Ovary (tissue), 9 donors: ENCODE results near the gene TVP23A. TPM values are rescaled to one million over a fixed set of nuclear protein-coding genes. Genes with fewer than 3 reads are reported as not detected.

Experiments used
- DNase-seq, 5 donors: peaks; one replicate each; pipeline ENCODE4 v3.0.0-alpha.2; 2019 to 2020
- H3K27ac ChIP-seq, 2 donors: fragments of 200-600 bp; one replicate each; pipeline versions ENCODE4 v1.5.1 to v1.8.0; 2019 to 2022
- H3K27me3 ChIP-seq: fragments of 200-600 bp; one replicate; pipeline ENCODE4 v1.8.0; 2022
- H3K36me3 ChIP-seq: fragments of 200-600 bp; sonication (generic); one replicate; pipeline ENCODE4 v1.5.1; 2019
- H3K4me1 ChIP-seq: one replicate; pipeline ENCODE4 v1.8.1; 2013; ENCODE audit warnings: mild to moderate bottlenecking, moderate library complexity; ENCODE audit not compliant: insufficient read depth
- H3K4me3 ChIP-seq: fragments of 200-600 bp; sonication (generic); one replicate; pipeline ENCODE4 v1.5.1; 2017
- H3K9me3 ChIP-seq, 2 donors: fragments of 200-600 bp in 1 of 2; sonication (generic) in 1 of 2; one replicate each; pipeline versions ENCODE4 v1.5.1 to v1.8.1; 2013 to 2019; ENCODE audit warnings: mild to moderate bottlenecking in 1 of 2, moderate library complexity in 1 of 2
- EP300 ChIP-seq: sonication (generic); formaldehyde crosslinking; IDR thresholded peaks from one replicate; pipeline ENCODE4 v1.6.1; 2017; ENCODE audit warnings: antibody characterized with exemption
- POLR2A ChIP-seq: fragments of 450-650 bp; IDR thresholded peaks from one replicate; pipeline ENCODE4 v1.6.1; 2017; ENCODE audit warnings: antibody characterized with exemption, mild to moderate bottlenecking, moderate library complexity
- whole genome bisulfite sequencing, 3 donors: extraction: QIAGEN DNeasy Blood & Tissue Kit in 1 of 3; methylation state at CpG; one replicate each; pipeline versions ENCODE4 v1.1.5 to v1.1.7; 2013 to 2017; 5-methylcytosine and 5-hydroxymethylcytosine counted together
- intact Hi-C, 4 donors: fragments of 100-400 bp; cut with DNase I; formaldehyde crosslinking; loops; one replicate each; pipeline versions ENCODE4 v1.11.0 to v1.15.1; 2022 to 2023
- polyA plus RNA-seq, 2 donors: library from polyadenylated mRNA; stranded (reverse); fragments of 200-250 nt in 1 of 2; fragments of 350-450 nt in 1 of 2; fragmentation: Illumina TruSeq in 1 of 2; extraction: RNeasy Lipid Tissue Mini Kit (QIAGEN cat#74804) in 1 of 2; gene quantifications; one replicate each; pipeline ENCODE4 v1.2.3, GENCODE V29; 2013 to 2014
- total RNA-seq, 7 donors: library from RNA; depleted of rRNA in 2 of 7; stranded (reverse); fragments of >200 nt in 2 of 7; fragmentation: NEBNext Ultra II Directional in 3 of 7; extraction: Animal tissue kit (Norgen Biotek cat#: 25700) in 3 of 7; gene quantifications; one replicate each; pipeline versions ENCODE4 v1.1.0 to v1.2.4, GENCODE V29; 2016 to 2023
- TF ChIP-seq, protein P1 (sequence below), 3 donors: fragments of 450-650 bp in 2 of 3; fragments of 200-600 bp in 1 of 3; IDR thresholded peaks; one replicate each; pipeline versions ENCODE4 v1.5.1 to v1.8.0; 2016 to 2022; ENCODE audit warnings: antibody characterized with exemption in 3 of 3, mild to moderate bottlenecking in 1 of 3
- donor health status: DM: no; HTN: no; CAD: no; lungs with moderate emphysema.
- donor health status: DM: no; HTN: no; CAD: no.
- donor health status: Bipolar disorder and iron deficiency.
- donor health status: DM: yes; HTN: yes; CAD: no.
- donor health status: DM: no; HTN: no; CAD: no.
- donor health status: DM: yes; HTN: yes; CAD: no.

Gene TVP23A
- total and polyA plus RNA-seq, 9 donors = 3.2 to 17.1 (median 8.2) TPM

DNA sequence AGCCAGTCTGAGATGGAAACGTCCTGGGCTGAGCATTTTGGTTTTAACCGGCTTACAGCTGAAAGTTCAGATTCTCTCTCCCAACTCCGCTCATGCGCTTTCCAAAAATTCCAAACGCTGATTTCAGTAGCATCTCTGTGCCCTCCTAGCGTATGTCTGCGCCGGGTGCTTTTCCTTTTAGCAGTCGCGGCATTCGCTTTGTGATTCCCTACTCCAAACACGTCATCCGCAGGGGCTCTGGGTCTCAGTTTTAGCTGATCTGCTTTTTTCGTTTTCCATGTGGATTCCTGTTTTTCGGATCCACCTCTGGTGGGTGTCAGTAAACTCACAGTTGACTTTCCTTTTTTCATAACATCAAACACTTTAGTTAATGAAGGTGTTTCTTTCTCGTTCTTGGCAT lies 22.1 kb upstream of the TVP23A start:
- Histone ChIP-seq H3K36me3 (no peaks in the 10 kb centered on the region), H3K27me3 (no peaks in the 10 kb centered on the region), H3K4me3 (no peak overlapping the region), H3K27ac (no peak overlapping the region), H3K4me1 (no peaks in the 10 kb centered on the region), H3K9me3 (no peaks in the 10 kb centered on the region)
- TF ChIP-seq POLR2A (no peak), EP300 (no peak)
- TF ChIP-seq, protein P1, sequence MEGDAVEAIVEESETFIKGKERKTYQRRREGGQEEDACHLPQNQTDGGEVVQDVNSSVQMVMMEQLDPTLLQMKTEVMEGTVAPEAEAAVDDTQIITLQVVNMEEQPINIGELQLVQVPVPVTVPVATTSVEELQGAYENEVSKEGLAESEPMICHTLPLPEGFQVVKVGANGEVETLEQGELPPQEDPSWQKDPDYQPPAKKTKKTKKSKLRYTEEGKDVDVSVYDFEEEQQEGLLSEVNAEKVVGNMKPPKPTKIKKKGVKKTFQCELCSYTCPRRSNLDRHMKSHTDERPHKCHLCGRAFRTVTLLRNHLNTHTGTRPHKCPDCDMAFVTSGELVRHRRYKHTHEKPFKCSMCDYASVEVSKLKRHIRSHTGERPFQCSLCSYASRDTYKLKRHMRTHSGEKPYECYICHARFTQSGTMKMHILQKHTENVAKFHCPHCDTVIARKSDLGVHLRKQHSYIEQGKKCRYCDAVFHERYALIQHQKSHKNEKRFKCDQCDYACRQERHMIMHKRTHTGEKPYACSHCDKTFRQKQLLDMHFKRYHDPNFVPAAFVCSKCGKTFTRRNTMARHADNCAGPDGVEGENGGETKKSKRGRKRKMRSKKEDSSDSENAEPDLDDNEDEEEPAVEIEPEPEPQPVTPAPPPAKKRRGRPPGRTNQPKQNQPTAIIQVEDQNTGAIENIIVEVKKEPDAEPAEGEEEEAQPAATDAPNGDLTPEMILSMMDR (IDR thresholded peaks at IDR 0.05) = no peak
- WGBS, 3 donors = 41 to 60% (median 56%) methylated on average over 16 of the region's 16 CpGs
- intact Hi-C loops = no loop called here
- no peak for DNase-seq

DNA sequence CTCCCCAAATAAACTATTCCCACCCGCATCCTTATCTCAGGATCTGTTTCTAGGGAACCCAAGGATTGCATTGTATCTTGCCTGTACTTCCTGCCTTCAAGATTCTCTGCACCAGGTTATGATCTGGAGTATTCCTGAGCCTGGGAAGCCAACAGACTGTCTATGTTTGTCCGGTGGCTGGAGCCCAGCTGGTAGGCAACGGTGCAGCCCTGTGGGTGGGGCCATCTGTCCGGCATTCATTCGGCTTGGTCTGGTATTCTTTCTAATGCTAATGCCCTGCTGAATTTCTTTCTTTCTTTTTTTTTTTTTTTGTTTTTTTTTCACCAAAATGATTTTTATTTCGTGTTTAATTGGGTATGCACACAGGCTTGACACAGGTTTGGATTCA lies 20.7 kb upstream of the TVP23A start:
- DNase-seq = no peak
- intact Hi-C loops = loop anchor here in 1 of 4 donors (10.0 kb wide), 1 partner anchor 94 kb away; the partner anchor contains the start of gene NUBP1
- no peaks in the 10 kb centered on the region for H3K4me1 ChIP-seq
- H3K36me3 ChIP-seq = no peaks in the 10 kb centered on the region
- no peak for TF ChIP-seq EP300
- TF ChIP-seq POLR2A = no peak
- H3K9me3 ChIP-seq = no peaks in the 10 kb centered on the region
- no peak overlapping the region for H3K4me3 ChIP-seq
- no peaks in the 10 kb centered on the region for H3K27me3 ChIP-seq
- WGBS, 3 donors = 38 to 56% (median 40%) methylated on average over 6 of the region's 6 CpGs
- H3K27ac ChIP-seq = no peak overlapping the region

DNA sequence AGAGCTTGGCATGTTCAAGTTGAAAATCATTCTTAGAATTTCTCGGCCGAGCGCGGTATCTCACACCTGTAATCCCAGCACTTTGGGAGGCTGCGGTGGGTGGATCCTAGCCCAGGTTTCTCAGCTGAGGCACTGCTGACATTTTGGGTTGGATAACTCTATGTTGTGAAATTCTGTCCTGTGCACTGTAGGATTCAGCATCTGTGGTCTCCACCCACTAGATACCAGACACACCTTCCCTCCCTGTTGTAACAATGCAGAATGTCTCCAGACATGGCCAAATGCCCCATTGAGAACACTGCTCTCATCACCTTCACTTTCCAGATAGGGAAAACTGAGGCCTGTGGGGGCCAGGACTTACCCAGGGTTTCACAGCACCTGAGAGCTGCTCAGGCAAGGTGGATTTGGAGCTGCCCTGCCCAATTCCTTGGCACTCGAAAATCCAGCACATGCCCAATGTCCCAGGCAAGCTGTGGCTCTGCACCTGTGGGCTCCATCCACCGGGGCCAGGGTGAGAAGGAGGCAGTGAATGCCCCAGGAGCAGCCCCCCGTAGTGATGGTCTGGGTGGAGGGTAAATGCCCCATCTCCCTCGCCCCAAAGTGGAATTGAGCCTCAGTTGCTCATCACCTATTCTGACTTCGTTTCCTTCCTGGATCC lies 20.2 kb upstream of the TVP23A start:
- H3K27ac ChIP-seq = no peak overlapping the region
- intact Hi-C loops = loop anchor here in 1 of 4 donors (10.0 kb wide), 1 partner anchor 94 kb away; the partner anchor contains the start of gene NUBP1
- no peak for DNase-seq
- TF ChIP-seq, protein P1 (IDR thresholded peaks at IDR 0.05) = no peak
- no peak for TF ChIP-seq POLR2A
- TF ChIP-seq EP300 = no peak
- H3K27me3 ChIP-seq = no peaks in the 10 kb centered on the region
- H3K36me3 ChIP-seq = no peaks in the 10 kb centered on the region
- H3K4me1 ChIP-seq = no peaks in the 10 kb centered on the region
- H3K4me3 ChIP-seq = no peak overlapping the region
- H3K9me3 ChIP-seq = no peaks in the 10 kb centered on the region
- WGBS, 3 donors = 86 to 92% (median 88%) methylated on average over 8 to 10 of the region's 10 CpGs

DNA sequence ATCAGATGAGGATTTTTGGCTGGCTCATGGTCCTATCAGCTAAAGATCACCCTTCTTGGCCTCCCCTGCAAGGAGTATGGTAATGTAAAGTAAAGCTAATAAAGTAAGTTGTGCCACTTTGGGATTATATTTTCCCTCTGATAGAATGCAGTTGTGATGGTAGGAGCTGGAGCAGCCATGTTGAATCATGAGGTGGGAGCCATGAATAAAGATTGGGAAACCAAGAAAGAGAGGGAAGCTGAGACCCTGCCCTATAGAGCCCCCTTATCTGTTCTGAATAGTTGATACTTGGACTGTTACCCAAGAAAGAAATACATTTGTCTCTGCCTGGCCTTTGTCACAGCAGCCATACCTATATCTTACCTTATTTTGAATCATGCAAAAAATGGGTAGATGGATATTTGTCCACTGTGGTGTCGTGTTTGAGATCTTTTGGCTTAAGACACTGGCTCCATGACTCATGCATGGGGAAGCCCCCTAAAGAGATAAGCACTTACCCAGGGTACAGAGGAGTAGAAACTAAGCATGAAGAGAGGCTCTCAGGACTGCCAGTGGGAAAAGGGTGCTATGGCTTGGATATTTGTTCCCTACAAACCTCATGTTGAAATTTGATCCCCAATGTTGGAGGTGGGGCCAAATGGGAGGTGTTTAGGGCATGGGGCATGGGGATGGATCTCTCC lies 17.7 kb upstream of the TVP23A start:
- no peaks in the 10 kb centered on the region for H3K27me3 ChIP-seq
- intact Hi-C loops = loop anchor here in 1 of 4 donors (10.0 kb wide), 1 partner anchor 92 kb away; the partner anchor contains the start of gene NUBP1
- H3K9me3 ChIP-seq = no peaks in the 10 kb centered on the region
- WGBS, 3 donors = 63 to 70% (median 68%) methylated on average over 1 of the region's 1 CpG
- no peak for DNase-seq
- no peaks in the 10 kb centered on the region for H3K36me3 ChIP-seq
- no peaks in the 10 kb centered on the region for H3K4me1 ChIP-seq
- H3K4me3 ChIP-seq = no peak overlapping the region
- TF ChIP-seq, protein P1 (IDR thresholded peaks at IDR 0.05) = no peak
- TF ChIP-seq POLR2A (no peak), EP300 (no peak)
- no peak overlapping the region for H3K27ac ChIP-seq
